HepG2 (cell line): Measurements from ENCODE around the gene CAPN10. TPM values are rescaled to one million over a fixed set of nuclear protein-coding genes. Genes with fewer than 3 reads are reported as not detected.
A peak's percentile ranks its signal among the peaks of the same experiment; 100 is the strongest.

ENCODE experiments used
- AGO2 ChIP-seq: fragments of 200-400 bp; formaldehyde crosslinking; optimal IDR thresholded peaks from 2 replicates; pipeline ENCODE3; 2017; ENCODE audit warnings: mild to moderate bottlenecking, low read depth, low read length, moderate library complexity
- ARHGAP35 ChIP-seq: sonication (generic); formaldehyde crosslinking; IDR thresholded peaks from 2 replicates; pipeline ENCODE4 v1.9.0; 2022; ENCODE audit warnings: mild to moderate bottlenecking, inconsistent platforms, moderate library complexity, missing genetic modification reagents, borderline replicate concordance
- GATAD1 ChIP-seq: IDR thresholded peaks from 2 replicates; pipeline ENCODE4 v1.6.1; 2016; ENCODE audit warnings: missing genetic modification reagents, missing compliant biosample characterization
- GLI4 ChIP-seq: sonication (generic); formaldehyde crosslinking; IDR thresholded peaks from 2 replicates; pipeline ENCODE4 v1.5.1; 2020; ENCODE audit warnings: missing genetic modification reagents, mild to moderate bottlenecking, moderate library complexity, borderline replicate concordance
- KLF9 ChIP-seq: IDR thresholded peaks from 2 replicates; pipeline ENCODE4 v1.6.1; 2016; ENCODE audit warnings: low read depth
- NFE2L1 ChIP-seq: sonication (generic); formaldehyde crosslinking; IDR thresholded peaks from 2 replicates; pipeline ENCODE4 v1.4.0; 2020; ENCODE audit warnings: missing genetic modification reagents, mild to moderate bottlenecking, borderline replicate concordance
- PHF21A ChIP-seq: sonication (generic); formaldehyde crosslinking; IDR thresholded peaks from 2 replicates; pipeline ENCODE4 v1.5.0; 2020; ENCODE audit warnings: mild to moderate bottlenecking, missing genetic modification reagents
- TSC22D2 ChIP-seq: sonication (generic); formaldehyde crosslinking; IDR thresholded peaks from 2 replicates; pipeline ENCODE4 v1.5.1; 2020; ENCODE audit warnings: missing genetic modification reagents, mild to moderate bottlenecking, borderline replicate concordance
- WIZ ChIP-seq: sonication (generic); formaldehyde crosslinking; IDR thresholded peaks from 2 replicates; pipeline ENCODE4 v1.5.1; 2020; ENCODE audit warnings: mild to moderate bottlenecking, missing genetic modification reagents
- XBP1 ChIP-seq: sonication (generic); formaldehyde crosslinking; IDR thresholded peaks from 2 replicates; pipeline ENCODE4 v1.5.0; 2020; ENCODE audit warnings: missing genetic modification reagents
- ZNF333 ChIP-seq: sonication (generic); formaldehyde crosslinking; IDR thresholded peaks from 2 replicates; pipeline ENCODE4 v1.4.0; 2020; ENCODE audit warnings: mild to moderate bottlenecking, missing genetic modification reagents, borderline replicate concordance
- ZNF510 ChIP-seq: sonication (generic); formaldehyde crosslinking; IDR thresholded peaks from 2 replicates; pipeline ENCODE4 v1.4.0; 2020; ENCODE audit warnings: low read depth, mild to moderate bottlenecking, missing genetic modification reagents
- ZNF792 ChIP-seq: IDR thresholded peaks from 2 replicates; pipeline ENCODE4 v1.6.1; 2016
- polyA plus RNA-seq, 8 experiments: library from polyadenylated mRNA; depleted of rRNA in 3 of 8; stranded (reverse) in 7 of 8; unstranded in 1 of 8; fragments of >200 nt; fragmentation: Illumina TruSeq in 4 of 8; extraction: Trizol in 4 of 8; gene quantifications; 2 replicates each; pipeline versions ENCODE4 v1.2.1 to v1.2.3, GENCODE V29; 2011 to 2016; ENCODE audit warnings: low read depth in 4 of 8, missing spikeins in 1 of 8, mixed read lengths in 1 of 8; ENCODE audit not compliant: insufficient read depth in 1 of 8
- total RNA-seq, 5 experiments: library from RNA; depleted of rRNA; stranded (reverse); fragments of >200 nt; fragmentation: Illumina TruSeq; extraction: Trizol; gene quantifications; 2 replicates each; pipeline ENCODE4 v1.2.3, GENCODE V29; 2016; ENCODE audit warnings: low read depth in 1 of 5
- TF ChIP-seq, protein P1 (sequence below): sonication (generic); formaldehyde crosslinking; IDR thresholded peaks from 2 replicates; pipeline ENCODE4; 2020; ENCODE audit warnings: missing genetic modification reagents, mild to moderate bottlenecking, borderline replicate concordance
- TF ChIP-seq, protein P2 (sequence below): fragments of 450-650 bp; IDR thresholded peaks from 2 replicates; pipeline ENCODE4 v1.6.1; 2016
- TF ChIP-seq, protein P3 (sequence below): sonication (generic); formaldehyde crosslinking; IDR thresholded peaks from 2 replicates; pipeline ENCODE4 v1.5.0; 2020; ENCODE audit warnings: mild to moderate bottlenecking, missing genetic modification reagents, moderate library complexity
- TF ChIP-seq, protein P4 (sequence below): sonication (generic); formaldehyde crosslinking; IDR thresholded peaks from 2 replicates; pipeline ENCODE4 v1.4.0; 2020; ENCODE audit warnings: missing genetic modification reagents
- TF ChIP-seq, protein P5 (sequence below): sonication (generic); formaldehyde crosslinking; IDR thresholded peaks from 2 replicates; pipeline ENCODE4 v1.4.0; 2020; ENCODE audit warnings: missing genetic modification reagents; ENCODE audit errors: not compliant biosample characterization
- TF ChIP-seq, protein P6 (sequence below): IDR thresholded peaks from 2 replicates; pipeline ENCODE4 v1.6.1; 2016

Gene CAPN10
- total and polyA plus RNA-seq, 2 of the 13 experiments (the other 11 are each of a cell fraction or from before 2014, with no cell fraction given), result 27.6 to 32.4 TPM

DNA sequence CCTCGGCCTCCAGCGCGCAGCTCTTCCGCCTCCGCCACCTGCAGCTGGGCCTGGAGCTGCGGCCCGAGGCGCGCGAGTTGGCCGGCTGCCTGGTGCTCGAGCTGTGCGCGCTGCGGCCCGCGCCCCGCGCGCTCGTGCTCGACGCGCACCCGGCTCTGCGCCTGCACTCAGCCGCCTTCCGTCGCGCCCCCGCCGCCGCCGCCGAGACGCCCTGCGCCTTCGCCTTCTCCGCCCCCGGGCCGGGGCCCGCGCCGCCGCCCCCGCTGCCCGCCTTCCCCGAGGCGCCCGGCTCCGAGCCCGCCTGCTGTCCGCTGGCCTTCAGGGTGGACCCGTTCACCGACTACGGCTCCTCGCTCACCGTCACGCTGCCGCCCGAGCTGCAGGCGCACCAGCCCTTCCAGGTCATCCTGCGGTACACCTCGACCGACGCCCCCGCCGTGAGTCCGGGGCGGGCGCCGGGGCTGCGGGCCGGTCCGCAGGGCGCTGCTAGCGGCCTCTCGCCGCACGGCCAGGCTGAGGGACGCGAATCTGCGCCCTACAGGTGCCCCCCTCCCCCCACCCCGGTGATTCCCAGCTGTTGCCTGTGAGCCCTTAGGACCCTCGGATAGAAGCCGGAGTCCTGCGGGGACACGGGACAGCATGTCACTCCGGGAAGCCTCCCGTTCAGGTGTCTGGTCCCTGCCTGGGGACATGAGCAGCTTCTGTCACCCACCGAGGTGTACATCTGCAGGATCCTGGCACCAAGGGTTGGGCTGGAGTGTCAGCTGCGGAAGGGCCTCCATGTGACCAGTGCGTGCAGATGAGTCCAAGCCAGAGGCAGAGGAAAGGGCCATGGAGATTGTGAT lies 17.6 kb upstream of the CAPN10 start (continued):
- no peak for TF ChIP-seq GLI4 (CRISPR knock-in tag)
- TF ChIP-seq GATAD1 (CRISPR knock-in tag), result no peak
- TF ChIP-seq, protein P1, sequence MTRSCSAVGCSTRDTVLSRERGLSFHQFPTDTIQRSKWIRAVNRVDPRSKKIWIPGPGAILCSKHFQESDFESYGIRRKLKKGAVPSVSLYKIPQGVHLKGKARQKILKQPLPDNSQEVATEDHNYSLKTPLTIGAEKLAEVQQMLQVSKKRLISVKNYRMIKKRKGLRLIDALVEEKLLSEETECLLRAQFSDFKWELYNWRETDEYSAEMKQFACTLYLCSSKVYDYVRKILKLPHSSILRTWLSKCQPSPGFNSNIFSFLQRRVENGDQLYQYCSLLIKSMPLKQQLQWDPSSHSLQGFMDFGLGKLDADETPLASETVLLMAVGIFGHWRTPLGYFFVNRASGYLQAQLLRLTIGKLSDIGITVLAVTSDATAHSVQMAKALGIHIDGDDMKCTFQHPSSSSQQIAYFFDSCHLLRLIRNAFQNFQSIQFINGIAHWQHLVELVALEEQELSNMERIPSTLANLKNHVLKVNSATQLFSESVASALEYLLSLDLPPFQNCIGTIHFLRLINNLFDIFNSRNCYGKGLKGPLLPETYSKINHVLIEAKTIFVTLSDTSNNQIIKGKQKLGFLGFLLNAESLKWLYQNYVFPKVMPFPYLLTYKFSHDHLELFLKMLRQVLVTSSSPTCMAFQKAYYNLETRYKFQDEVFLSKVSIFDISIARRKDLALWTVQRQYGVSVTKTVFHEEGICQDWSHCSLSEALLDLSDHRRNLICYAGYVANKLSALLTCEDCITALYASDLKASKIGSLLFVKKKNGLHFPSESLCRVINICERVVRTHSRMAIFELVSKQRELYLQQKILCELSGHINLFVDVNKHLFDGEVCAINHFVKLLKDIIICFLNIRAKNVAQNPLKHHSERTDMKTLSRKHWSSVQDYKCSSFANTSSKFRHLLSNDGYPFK, result no peak
- TF ChIP-seq, protein P2, sequence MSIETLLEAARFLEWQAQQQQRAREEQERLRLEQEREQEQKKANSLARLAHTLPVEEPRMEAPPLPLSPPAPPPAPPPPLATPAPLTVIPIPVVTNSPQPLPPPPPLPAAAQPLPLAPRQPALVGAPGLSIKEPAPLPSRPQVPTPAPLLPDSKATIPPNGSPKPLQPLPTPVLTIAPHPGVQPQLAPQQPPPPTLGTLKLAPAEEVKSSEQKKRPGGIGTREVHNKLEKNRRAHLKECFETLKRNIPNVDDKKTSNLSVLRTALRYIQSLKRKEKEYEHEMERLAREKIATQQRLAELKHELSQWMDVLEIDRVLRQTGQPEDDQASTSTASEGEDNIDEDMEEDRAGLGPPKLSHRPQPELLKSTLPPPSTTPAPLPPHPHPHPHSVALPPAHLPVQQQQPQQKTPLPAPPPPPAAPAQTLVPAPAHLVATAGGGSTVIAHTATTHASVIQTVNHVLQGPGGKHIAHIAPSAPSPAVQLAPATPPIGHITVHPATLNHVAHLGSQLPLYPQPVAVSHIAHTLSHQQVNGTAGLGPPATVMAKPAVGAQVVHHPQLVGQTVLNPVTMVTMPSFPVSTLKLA, result no peak
- TF ChIP-seq NFE2L1, result no peak
- TF ChIP-seq, protein P3, sequence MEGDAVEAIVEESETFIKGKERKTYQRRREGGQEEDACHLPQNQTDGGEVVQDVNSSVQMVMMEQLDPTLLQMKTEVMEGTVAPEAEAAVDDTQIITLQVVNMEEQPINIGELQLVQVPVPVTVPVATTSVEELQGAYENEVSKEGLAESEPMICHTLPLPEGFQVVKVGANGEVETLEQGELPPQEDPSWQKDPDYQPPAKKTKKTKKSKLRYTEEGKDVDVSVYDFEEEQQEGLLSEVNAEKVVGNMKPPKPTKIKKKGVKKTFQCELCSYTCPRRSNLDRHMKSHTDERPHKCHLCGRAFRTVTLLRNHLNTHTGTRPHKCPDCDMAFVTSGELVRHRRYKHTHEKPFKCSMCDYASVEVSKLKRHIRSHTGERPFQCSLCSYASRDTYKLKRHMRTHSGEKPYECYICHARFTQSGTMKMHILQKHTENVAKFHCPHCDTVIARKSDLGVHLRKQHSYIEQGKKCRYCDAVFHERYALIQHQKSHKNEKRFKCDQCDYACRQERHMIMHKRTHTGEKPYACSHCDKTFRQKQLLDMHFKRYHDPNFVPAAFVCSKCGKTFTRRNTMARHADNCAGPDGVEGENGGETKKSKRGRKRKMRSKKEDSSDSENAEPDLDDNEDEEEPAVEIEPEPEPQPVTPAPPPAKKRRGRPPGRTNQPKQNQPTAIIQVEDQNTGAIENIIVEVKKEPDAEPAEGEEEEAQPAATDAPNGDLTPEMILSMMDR (CRISPR knock-in tag), result no peak; the same call in 1 of the 2 replicates
- TF ChIP-seq, protein P4, sequence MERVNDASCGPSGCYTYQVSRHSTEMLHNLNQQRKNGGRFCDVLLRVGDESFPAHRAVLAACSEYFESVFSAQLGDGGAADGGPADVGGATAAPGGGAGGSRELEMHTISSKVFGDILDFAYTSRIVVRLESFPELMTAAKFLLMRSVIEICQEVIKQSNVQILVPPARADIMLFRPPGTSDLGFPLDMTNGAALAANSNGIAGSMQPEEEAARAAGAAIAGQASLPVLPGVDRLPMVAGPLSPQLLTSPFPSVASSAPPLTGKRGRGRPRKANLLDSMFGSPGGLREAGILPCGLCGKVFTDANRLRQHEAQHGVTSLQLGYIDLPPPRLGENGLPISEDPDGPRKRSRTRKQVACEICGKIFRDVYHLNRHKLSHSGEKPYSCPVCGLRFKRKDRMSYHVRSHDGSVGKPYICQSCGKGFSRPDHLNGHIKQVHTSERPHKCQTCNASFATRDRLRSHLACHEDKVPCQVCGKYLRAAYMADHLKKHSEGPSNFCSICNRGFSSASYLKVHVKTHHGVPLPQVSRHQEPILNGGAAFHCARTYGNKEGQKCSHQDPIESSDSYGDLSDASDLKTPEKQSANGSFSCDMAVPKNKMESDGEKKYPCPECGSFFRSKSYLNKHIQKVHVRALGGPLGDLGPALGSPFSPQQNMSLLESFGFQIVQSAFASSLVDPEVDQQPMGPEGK (CRISPR knock-in tag), result no peak; the same call in 1 of the 2 replicates
- no peak for TF ChIP-seq TSC22D2
- TF ChIP-seq ZNF792 (CRISPR knock-in tag), result no peak
- TF ChIP-seq XBP1 (CRISPR knock-in tag), result no peak
- TF ChIP-seq ZNF510 (CRISPR knock-in tag), result no peak
- TF ChIP-seq, protein P5, sequence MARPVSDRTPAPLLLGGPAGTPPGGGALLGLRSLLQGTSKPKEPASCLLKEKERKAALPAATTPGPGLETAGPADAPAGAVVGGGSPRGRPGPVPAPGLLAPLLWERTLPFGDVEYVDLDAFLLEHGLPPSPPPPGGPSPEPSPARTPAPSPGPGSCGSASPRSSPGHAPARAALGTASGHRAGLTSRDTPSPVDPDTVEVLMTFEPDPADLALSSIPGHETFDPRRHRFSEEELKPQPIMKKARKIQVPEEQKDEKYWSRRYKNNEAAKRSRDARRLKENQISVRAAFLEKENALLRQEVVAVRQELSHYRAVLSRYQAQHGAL, result no peak
- TF ChIP-seq AGO2, result peak; percentile 77
- TF ChIP-seq PHF21A (CRISPR knock-in tag), result 0 out of 2 replicates have a peak, but pooled peaks have one; percentile 29
- TF ChIP-seq KLF9, result no peak
- TF ChIP-seq ZNF333 (CRISPR knock-in tag), result 0 out of 2 replicates have a peak, but pooled peaks have one; percentile 41
- TF ChIP-seq, protein P6, sequence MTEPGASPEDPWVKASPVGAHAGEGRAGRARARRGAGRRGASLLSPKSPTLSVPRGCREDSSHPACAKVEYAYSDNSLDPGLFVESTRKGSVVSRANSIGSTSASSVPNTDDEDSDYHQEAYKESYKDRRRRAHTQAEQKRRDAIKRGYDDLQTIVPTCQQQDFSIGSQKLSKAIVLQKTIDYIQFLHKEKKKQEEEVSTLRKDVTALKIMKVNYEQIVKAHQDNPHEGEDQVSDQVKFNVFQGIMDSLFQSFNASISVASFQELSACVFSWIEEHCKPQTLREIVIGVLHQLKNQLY (CRISPR knock-in tag), result peak; percentile 60; the same call in 1 of the 2 replicates
- peak; percentile 78; the same call in 1 of the 2 replicates for TF ChIP-seq ARHGAP35 (CRISPR knock-in tag)
- TF ChIP-seq WIZ (CRISPR knock-in tag), result no peak
